WTC11 (cell line): ENCODE data around the gene SMAD3.

Experiments used
- ATF2 ChIP-seq: sonication (generic); formaldehyde crosslinking; IDR thresholded peaks from 2 replicates; pipeline ENCODE4 v1.8.1; 2022; ENCODE audit warnings: low read depth, missing genetic modification reagents, borderline replicate concordance
- CREB1 ChIP-seq: sonication (generic); formaldehyde crosslinking; IDR thresholded peaks from 2 replicates; pipeline ENCODE4 v1.8.0; 2023; ENCODE audit warnings: mild to moderate bottlenecking, missing genetic modification reagents
- FOXJ3 ChIP-seq: sonication (generic); formaldehyde crosslinking; IDR thresholded peaks from 2 replicates; pipeline ENCODE4 v1.9.0; 2021; ENCODE audit warnings: missing genetic modification reagents, mild to moderate bottlenecking, borderline replicate concordance
- HMGA2 ChIP-seq: fragments of 250-450 bp; sonication (Bioruptor Pico); IDR thresholded peaks from 2 replicates; pipeline ENCODE4 v1.4.0; 2021; ENCODE audit warnings: mild to moderate bottlenecking, moderate library complexity
- JUN ChIP-seq: sonication (generic); formaldehyde crosslinking; IDR thresholded peaks from 2 replicates; pipeline ENCODE4 v1.8.0; 2023; ENCODE audit warnings: mild to moderate bottlenecking, missing genetic modification reagents
- NFATC4 ChIP-seq: fragments of 250-450 bp; sonication (Bioruptor Pico); IDR thresholded peaks from 2 replicates; pipeline ENCODE4 v1.9.0; 2021; ENCODE audit warnings: mild to moderate bottlenecking
- NR1H2 ChIP-seq: sonication (generic); formaldehyde crosslinking; IDR thresholded peaks from 2 replicates; pipeline ENCODE4 v1.9.0; 2021; ENCODE audit warnings: mild to moderate bottlenecking, moderate library complexity, missing genetic modification reagents
- NR2C2 ChIP-seq: sonication (generic); formaldehyde crosslinking; IDR thresholded peaks from 2 replicates; pipeline ENCODE4 v1.8.0; 2022; ENCODE audit warnings: mild to moderate bottlenecking, missing genetic modification reagents
- TCF7 ChIP-seq: sonication (generic); formaldehyde crosslinking; IDR thresholded peaks from 2 replicates; pipeline ENCODE4 v1.8.0; 2022; ENCODE audit warnings: mild to moderate bottlenecking, low read depth, missing genetic modification reagents, moderate library complexity
- ZNF512 ChIP-seq: sonication (generic); formaldehyde crosslinking; IDR thresholded peaks from 2 replicates; pipeline ENCODE4 v1.8.1; 2022; ENCODE audit warnings: missing genetic modification reagents, borderline replicate concordance
- TF ChIP-seq, protein P1 (sequence below): fragments of 200-600 bp; IDR thresholded peaks from 2 replicates; pipeline ENCODE4 v1.8.0; 2022; ENCODE audit warnings: antibody characterized with exemption
- TF ChIP-seq, protein P2 (sequence below): sonication (generic); formaldehyde crosslinking; IDR thresholded peaks from 2 replicates; pipeline ENCODE4 v1.8.0; 2023; ENCODE audit warnings: missing genetic modification reagents
- TF ChIP-seq, protein P3 (sequence below): sonication (generic); formaldehyde crosslinking; IDR thresholded peaks from 2 replicates; pipeline ENCODE4 v1.8.0; 2022; ENCODE audit warnings: mild to moderate bottlenecking, missing genetic modification reagents
- TF ChIP-seq, protein P4 (sequence below): sonication (generic); formaldehyde crosslinking; IDR thresholded peaks from 2 replicates; pipeline ENCODE4 v1.8.1; 2023; ENCODE audit warnings: mild to moderate bottlenecking, moderate library complexity, missing genetic modification reagents

- no peak for TF ChIP-seq NR2C2 (CRISPR knock-in tag)
- TF ChIP-seq, protein P1, sequence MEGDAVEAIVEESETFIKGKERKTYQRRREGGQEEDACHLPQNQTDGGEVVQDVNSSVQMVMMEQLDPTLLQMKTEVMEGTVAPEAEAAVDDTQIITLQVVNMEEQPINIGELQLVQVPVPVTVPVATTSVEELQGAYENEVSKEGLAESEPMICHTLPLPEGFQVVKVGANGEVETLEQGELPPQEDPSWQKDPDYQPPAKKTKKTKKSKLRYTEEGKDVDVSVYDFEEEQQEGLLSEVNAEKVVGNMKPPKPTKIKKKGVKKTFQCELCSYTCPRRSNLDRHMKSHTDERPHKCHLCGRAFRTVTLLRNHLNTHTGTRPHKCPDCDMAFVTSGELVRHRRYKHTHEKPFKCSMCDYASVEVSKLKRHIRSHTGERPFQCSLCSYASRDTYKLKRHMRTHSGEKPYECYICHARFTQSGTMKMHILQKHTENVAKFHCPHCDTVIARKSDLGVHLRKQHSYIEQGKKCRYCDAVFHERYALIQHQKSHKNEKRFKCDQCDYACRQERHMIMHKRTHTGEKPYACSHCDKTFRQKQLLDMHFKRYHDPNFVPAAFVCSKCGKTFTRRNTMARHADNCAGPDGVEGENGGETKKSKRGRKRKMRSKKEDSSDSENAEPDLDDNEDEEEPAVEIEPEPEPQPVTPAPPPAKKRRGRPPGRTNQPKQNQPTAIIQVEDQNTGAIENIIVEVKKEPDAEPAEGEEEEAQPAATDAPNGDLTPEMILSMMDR = no peak
- TF ChIP-seq HMGA2 (CRISPR knock-in tag) = no peak
- TF ChIP-seq NFATC4 (CRISPR knock-in tag) = no peak
- no peak for TF ChIP-seq TCF7
- TF ChIP-seq, protein P2, sequence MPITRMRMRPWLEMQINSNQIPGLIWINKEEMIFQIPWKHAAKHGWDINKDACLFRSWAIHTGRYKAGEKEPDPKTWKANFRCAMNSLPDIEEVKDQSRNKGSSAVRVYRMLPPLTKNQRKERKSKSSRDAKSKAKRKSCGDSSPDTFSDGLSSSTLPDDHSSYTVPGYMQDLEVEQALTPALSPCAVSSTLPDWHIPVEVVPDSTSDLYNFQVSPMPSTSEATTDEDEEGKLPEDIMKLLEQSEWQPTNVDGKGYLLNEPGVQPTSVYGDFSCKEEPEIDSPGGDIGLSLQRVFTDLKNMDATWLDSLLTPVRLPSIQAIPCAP (CRISPR knock-in tag) = no peak
- no peak for TF ChIP-seq ZNF512 (CRISPR knock-in tag)
- no peak for TF ChIP-seq CREB1 (CRISPR knock-in tag)
- TF ChIP-seq JUN = no peak
- TF ChIP-seq FOXJ3 (CRISPR knock-in tag) = no peak
- no peak for TF ChIP-seq NR1H2 (CRISPR knock-in tag)
- TF ChIP-seq, protein P3, sequence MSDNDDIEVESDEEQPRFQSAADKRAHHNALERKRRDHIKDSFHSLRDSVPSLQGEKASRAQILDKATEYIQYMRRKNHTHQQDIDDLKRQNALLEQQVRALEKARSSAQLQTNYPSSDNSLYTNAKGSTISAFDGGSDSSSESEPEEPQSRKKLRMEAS = no peak
- TF ChIP-seq, protein P4, sequence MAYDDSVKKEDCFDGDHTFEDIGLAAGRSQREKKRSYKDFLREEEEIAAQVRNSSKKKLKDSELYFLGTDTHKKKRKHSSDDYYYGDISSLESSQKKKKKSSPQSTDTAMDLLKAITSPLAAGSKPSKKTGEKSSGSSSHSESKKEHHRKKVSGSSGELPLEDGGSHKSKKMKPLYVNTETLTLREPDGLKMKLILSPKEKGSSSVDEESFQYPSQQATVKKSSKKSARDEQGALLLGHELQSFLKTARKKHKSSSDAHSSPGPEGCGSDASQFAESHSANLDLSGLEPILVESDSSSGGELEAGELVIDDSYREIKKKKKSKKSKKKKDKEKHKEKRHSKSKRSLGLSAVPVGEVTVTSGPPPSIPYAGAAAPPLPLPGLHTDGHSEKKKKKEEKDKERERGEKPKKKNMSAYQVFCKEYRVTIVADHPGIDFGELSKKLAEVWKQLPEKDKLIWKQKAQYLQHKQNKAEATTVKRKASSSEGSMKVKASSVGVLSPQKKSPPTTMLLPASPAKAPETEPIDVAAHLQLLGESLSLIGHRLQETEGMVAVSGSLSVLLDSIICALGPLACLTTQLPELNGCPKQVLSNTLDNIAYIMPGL = no peak
- TF ChIP-seq ATF2 (CRISPR knock-in tag) = no peak
Observed at GRCh38 chr15:67166280-67167009, 101.0 kb downstream of the SMAD3 start.
